ENCODE measurements around the gene CLECL1. TPM values are rescaled to one million over a fixed set of nuclear protein-coding genes. Genes with fewer than 3 reads are reported as not detected.
"Not testable (repeated sequence)": the region's sequence is repeated elsewhere in the genome, so short reads cannot be mapped to it uniquely, and the experiment has no call there.

Gene CLECL1
- total RNA-seq, 4 donors from 2014 or later: not detected

DNA sequence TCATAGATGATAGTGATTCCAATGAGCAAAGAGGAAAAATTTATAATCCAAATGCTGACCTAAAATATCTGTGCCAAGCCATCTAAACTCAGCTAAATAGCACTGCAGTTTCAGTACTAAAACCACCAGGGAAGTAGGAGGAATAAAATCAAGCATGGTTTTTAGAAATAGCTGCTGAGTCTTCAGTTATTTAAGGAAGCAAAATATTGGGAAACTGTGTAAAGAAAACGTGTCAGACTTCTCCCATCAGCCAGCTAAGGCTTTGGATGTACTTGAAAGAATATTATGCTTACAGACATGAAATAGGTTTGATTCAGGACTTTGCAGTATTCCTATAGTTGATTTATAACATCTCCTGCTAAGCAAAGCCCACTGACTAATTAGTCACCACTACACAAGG is 38.7 kb downstream of the CLECL1 start:
- H3K4me1 ChIP-seq: no peaks in the 10 kb centered on the region

DNA sequence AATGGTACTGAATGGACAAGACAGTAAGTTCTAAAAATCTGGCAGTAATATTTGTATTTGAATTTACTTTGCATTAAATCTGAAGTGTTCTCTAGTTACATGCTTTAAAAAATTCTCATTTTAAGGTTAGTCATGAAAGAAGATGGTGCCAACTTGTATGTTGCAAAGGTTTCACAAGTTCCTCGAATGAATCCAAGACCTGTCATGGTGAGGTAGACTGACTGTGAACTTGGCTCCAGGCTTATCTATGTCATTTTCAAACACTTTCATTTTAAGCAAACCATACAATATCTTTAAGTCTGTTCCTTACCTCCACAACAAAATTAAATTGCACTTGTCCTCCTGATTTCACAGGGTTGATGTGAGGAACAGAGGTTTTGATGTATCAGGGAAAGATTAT is 40.0 kb downstream of the CLECL1 start:
- Histone ChIP-seq H3K36me3 (peaks cover 0 to 8% of the 10 kb centered on the region in 2 donors), H3K27ac (no peak overlapping the region), H3K4me3 (replicated peaks in 1 of 3) (no peak overlapping the region), H3K4me1 (no peaks in the 10 kb centered on the region), H3K27me3 (no peaks in the 10 kb centered on the region), H3K9me3 (no peaks in the 10 kb centered on the region)
- WGBS, 2 donors: 93 to 95% methylated on average over 1 of the region's 1 CpG
- no peak for TF ChIP-seq POLR2A (IDR thresholded peaks at IDR 0.05)
- TF ChIP-seq, protein P1, sequence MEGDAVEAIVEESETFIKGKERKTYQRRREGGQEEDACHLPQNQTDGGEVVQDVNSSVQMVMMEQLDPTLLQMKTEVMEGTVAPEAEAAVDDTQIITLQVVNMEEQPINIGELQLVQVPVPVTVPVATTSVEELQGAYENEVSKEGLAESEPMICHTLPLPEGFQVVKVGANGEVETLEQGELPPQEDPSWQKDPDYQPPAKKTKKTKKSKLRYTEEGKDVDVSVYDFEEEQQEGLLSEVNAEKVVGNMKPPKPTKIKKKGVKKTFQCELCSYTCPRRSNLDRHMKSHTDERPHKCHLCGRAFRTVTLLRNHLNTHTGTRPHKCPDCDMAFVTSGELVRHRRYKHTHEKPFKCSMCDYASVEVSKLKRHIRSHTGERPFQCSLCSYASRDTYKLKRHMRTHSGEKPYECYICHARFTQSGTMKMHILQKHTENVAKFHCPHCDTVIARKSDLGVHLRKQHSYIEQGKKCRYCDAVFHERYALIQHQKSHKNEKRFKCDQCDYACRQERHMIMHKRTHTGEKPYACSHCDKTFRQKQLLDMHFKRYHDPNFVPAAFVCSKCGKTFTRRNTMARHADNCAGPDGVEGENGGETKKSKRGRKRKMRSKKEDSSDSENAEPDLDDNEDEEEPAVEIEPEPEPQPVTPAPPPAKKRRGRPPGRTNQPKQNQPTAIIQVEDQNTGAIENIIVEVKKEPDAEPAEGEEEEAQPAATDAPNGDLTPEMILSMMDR (IDR thresholded peaks at IDR 0.05): no peak
- no peak for DNase-seq
- intact Hi-C loops (cut with DNase I): no loop called here

More for the DNA sequence above, 38.7 kb downstream of the CLECL1 start:
- H3K36me3 ChIP-seq: peaks cover 0 to 8% of the 10 kb centered on the region in 2 donors
- intact Hi-C loops (cut with DNase I): no loop called here
- H3K27me3 ChIP-seq: no peaks in the 10 kb centered on the region
- no peak overlapping the region for H3K4me3 ChIP-seq (replicated peaks in 1 of 3)
- H3K9me3 ChIP-seq: no peaks in the 10 kb centered on the region
- no peak overlapping the region for H3K27ac ChIP-seq
- no peak for DNase-seq
- TF ChIP-seq, protein P1 (IDR thresholded peaks at IDR 0.05): no peak
- no peak for TF ChIP-seq POLR2A (IDR thresholded peaks at IDR 0.05)
- WGBS, 2 donors: 73 to 77% methylated on average over 1 of the region's 1 CpG

DNA sequence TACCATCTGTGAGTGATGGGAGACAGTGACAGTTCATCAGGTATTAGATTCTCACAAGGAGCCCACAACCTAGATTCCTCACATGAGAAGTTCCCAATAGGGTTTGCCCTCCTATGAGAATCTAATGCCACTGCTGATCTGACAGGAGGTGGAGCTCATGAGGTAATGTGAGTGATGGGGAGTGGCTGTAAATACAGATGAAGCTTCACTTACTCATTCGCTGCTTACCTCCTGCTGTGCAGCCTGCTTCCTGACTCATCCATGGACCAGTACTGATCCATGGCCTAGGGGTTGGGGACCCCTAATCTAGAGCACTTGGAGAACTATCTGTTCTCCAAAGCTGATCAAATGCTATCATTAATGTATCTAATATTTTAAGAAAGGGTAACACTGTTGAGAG is 45.7 kb downstream of the CLECL1 start:
- H3K36me3 ChIP-seq: no peaks in the 10 kb centered on the region
- H3K4me1 ChIP-seq: no peaks in the 10 kb centered on the region
- TF ChIP-seq, protein P1 (IDR thresholded peaks at IDR 0.05): no peak
- TF ChIP-seq POLR2A (IDR thresholded peaks at IDR 0.05): no peak
- H3K27me3 ChIP-seq: no peaks in the 10 kb centered on the region
- 94 to 100% methylated on average over 1 of the region's 1 CpG for WGBS, 2 donors
- no peak overlapping the region for H3K4me3 ChIP-seq (replicated peaks in 1 of 3)
- H3K27ac ChIP-seq: no peak overlapping the region
- intact Hi-C loops (cut with DNase I): no loop called here
- no peak for DNase-seq
- H3K9me3 ChIP-seq: no peaks in the 10 kb centered on the region

DNA sequence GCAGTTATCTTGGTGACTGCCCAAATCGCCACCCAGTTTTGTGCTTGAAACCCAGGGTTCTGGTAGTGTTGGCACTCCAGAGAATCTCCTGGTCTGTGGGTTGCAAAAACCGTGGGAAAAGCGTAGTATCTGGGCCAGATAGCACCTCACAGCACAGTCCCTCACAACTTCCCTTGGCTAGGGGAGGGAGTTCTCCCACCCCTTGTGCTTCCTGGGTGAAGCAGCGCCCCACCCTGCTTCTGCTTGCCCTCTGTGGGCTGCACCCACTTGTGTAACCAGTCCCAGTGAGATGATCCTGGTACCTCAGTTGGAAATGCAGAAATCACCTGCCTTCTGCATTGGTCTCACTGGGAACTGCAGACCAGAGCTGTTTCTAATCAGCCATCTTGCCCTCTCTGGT is 47.0 kb downstream of the CLECL1 start:
- H3K27me3 ChIP-seq: no peaks in the 10 kb centered on the region
- intact Hi-C loops (cut with DNase I): no loop called here
- H3K9me3 ChIP-seq: no peaks in the 10 kb centered on the region
- H3K36me3 ChIP-seq: no peaks in the 10 kb centered on the region
- no peak overlapping the region for H3K27ac ChIP-seq
- H3K4me3 ChIP-seq (replicated peaks in 1 of 3): no peak overlapping the region
- WGBS, 2 donors: 71 to 89% methylated on average over 4 of the region's 4 CpGs
- H3K4me1 ChIP-seq: no peaks in the 10 kb centered on the region
- no peak for DNase-seq
- TF ChIP-seq, protein P1 (IDR thresholded peaks at IDR 0.05): no peak
- no peak for TF ChIP-seq POLR2A (IDR thresholded peaks at IDR 0.05)

DNA sequence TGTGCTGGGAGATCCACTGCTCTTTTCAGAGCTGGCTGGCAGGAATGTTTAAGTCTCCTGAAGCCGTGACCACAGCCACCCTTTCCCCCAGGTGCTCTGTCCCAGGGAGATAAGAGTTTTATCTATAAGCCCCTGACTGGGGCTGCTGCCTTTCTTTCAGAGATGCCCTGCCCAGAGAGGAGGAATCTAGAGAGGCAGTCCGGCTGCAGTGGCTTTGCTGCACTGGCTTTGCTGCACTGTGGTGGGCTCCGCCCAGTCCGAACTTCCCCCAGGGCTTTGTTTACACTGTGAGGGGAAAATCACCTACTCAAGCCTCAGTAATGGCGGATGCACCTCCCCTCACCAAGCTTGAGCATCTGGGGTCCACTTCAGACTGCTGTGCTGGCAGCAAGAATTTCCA is 47.5 kb downstream of the CLECL1 start:
- H3K36me3 ChIP-seq; H3K9me3 ChIP-seq; intact Hi-C loops (cut with DNase I); H3K27ac ChIP-seq; H3K27me3 ChIP-seq; DNase-seq; H3K4me1 ChIP-seq; H3K4me3 ChIP-seq (replicated peaks in 1 of 3): not testable (repeated sequence)
- WGBS, 2 donors: 66 to 74% methylated on average over 3 to 5 of the region's 5 CpGs

DNA sequence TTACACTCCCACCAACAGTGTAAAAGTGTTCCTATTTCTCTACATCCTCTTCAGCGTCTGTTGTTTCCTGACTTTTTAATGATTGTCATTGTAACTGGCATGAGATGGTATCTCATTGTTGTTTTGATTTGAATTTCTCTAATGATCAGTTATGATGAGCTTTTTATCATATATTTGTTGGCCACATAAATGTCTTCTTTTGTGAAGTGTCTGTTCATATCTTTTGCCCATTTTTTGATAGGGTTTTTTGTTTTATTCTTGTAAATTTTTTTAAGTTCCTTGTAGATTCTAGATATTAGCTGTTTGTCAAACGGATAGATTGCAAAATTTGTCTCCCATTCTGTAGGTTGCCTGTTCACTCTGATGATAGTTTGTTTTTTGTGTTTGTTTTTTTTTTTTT is 49.9 kb downstream of the CLECL1 start:
- WGBS, 2 donors: 94 to 98% methylated on average over 2 of the region's 2 CpGs
- H3K36me3 ChIP-seq, H3K9me3 ChIP-seq: not testable (repeated sequence)

DNA sequence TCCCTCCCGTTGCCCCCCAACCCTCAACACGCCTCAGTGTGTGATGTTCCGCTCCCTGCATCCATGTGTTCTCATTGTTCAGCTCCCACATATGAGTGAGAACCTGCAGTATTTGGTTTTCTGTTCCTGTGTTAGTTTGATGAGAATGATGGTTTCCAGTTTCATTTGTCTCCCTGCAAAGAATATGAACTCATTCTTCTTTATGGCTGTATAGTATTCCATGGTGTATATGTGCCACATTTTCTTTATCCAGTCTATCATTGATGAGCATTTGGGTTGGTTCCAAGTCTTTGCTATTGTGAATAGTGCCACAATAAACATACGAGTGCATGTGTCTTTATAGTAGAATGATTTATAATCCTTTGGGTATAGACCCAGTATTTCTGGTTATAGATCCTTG is 50.4 kb downstream of the CLECL1 start:
- H3K27me3 ChIP-seq; H3K27ac ChIP-seq; H3K4me3 ChIP-seq (replicated peaks in 1 of 3); DNase-seq; H3K36me3 ChIP-seq; H3K4me1 ChIP-seq; H3K9me3 ChIP-seq; intact Hi-C loops (cut with DNase I): not testable (repeated sequence)
- WGBS, 2 donors: 99% methylated on average over 4 of the region's 4 CpGs

More for the DNA sequence above, 49.9 kb downstream of the CLECL1 start:
- intact Hi-C loops (cut with DNase I); H3K4me1 ChIP-seq; DNase-seq; H3K4me3 ChIP-seq (replicated peaks in 1 of 3); H3K27me3 ChIP-seq; H3K27ac ChIP-seq: not testable (repeated sequence)
